HG03575 (cell line): Measurements from ENCODE around the gene TMEM132C.

Source experiments
- ATAC-seq: cut with Tn5 transposase; IDR thresholded peaks from one replicate; pipeline ENCODE4 v1.9.1; 2021; ENCODE audit not compliant: unreplicated experiment, insufficient number of reproducible peaks, low FRiP score; ENCODE audit errors: extremely low read depth

TMEM132C gene

DNA sequence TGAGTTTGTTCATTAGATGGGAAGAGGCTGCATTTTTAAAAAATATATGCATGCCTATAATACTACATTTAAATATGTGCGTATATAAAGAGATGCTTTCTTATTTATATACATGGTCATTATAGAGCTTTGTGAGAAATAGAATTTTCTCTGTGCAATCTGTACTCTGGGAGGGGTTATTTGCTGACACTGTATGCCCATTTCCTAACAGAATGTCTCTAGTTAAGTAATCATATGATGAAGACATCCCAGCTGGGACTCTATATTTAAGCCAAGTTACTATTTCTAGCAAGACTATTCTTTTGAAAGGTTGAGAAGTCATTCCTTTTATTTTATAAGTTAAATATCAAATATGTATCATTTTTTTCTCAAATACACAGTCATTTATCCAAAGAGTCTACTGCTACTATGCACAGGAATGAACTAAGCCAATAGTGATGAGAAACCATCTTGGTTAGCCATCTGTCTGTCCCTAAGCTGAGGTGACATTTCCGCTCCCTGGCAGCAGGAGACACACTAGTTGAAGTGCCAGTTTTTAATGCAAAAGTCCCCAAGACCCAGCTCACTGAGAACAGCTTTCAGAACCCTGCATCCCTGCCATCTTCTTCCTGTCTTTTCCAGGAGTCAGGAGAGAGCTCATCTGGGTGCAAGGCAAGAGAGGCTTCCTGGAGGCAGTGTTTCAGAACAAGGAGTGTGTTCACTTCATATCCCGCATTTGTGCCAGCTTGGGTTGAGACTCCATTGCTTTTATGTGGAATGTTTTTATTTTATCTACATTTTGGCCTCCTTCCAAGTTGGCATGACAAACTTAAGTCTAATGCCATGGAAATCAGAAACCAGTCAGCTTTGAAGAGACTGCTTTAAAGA lies 69.5 kb downstream of the TMEM132C start:
- no peak for ATAC-seq

DNA sequence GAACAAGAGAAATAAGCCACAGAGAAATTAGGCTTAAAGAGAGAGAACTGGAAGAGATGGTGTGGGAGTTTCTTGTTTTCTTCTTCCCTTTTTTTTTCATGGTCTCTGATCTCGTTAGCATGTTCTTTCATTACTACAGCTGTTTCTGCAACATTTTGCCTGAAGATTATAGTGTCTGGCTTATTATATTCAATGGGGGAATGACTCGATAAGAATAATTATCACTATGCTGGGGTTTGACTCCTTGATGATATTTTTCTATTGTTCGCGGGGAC lies 70.0 kb downstream of the TMEM132C start:
- ATAC-seq: no peak

DNA sequence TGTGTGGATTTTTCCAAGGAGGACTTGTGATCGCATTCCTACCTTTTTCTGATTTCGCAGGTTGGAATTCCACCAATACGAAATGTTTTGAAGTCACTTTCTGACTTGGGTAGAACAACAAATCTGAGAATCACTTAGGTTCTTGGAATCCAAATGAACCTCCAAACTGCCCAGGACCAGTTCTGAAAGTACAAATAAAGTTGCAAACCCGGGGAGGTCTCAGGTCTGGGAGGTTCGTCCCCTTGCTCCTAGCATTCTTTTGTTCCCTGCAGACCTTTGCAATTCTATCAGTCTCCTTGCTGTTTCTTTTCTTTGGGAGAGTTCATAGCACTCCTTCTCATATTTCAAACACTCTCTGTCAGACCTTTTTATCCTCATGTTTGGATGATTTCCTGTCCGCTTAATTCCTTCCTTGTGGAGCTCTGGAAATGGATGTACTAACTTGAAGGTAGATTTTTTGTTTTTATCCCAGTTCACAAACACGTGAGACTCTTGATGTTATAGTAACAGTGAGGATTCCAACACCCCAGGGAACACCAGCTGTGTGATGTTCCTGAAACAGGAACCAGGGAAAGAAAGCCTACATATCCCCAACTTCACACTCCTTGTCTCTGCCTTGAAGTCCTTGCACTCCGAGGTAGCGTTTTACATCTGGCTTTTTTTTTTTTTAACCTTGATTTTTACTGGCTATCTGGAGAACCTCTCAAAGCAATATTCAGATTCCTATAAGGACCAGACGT lies 70.6 kb downstream of the TMEM132C start:
- no peak for ATAC-seq

DNA sequence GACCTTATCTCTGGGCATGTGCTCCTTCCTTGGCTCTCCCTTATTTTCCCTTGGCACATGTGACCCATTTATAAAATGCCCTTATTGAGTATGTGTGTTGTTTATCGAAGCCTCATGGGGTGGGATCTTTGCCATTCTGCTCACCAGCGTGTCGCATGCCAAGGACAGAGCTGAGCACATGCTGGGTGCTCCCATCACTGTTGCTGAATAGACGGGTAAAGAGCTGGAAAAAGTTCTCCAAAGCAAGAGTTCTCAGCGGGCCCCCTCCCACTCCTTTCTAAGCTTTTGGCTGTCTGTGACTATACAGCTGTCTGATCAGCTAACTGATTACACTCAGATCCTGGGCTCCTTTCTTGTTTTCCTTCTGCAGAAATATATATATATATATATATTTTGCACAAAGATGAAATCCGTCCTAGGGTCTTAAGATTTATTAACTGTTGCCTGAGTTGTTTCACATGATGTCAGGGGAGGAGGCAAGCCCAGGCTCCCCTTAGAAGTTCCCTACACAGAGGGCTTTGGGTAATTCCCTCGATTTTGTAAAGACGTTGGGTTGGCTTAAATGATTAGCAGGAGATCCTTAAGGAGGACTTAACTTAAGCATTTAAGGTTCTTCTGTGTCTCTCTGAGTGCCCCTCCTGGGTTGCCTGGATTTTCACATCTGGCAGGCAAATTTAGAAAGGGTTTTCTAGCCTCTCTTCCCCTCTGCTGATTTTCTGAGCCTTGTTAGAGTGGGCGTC lies 71.6 kb downstream of the TMEM132C start:
- ATAC-seq: no peak

DNA sequence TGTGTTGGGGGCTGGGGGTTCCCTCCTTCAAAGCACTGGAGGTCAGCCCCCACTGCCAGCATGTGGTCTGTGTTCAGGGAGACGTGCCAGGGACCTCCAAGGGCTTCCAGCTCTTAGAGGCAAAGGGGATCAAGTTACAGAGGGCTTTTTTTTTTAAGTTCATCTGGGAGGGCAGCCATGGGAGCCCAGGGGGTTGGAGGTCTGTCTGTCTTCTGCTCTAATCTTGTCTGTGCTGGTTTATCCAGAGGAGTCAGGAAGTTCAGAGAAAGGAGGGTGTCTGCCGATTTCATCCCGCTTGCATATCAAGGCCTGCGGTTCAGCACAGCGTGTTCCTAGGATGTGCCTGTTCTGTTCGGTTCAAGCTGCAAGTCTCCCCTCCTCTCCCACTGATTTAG lies 72.2 kb downstream of the TMEM132C start:
- ATAC-seq: no peak

DNA sequence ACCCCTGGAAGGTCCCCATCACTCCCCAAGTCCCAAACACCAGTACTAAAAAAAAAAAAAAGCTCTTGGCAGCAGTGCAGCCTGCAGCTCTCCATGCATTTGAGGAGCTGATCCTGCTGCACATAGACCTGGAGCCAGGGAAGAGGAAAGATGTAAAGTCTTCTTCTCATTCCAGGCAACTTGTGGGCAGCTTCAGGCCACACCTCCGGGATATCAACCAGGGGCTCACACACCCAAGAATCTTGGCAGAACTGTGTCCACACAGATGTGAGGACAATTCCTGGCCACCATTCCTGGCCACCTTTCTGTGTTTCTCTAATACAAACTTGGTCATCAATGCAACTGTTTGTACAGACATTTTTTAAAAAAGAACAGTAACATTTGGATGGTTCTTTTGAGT lies 72.7 kb downstream of the TMEM132C start:
- no peak for ATAC-seq

DNA sequence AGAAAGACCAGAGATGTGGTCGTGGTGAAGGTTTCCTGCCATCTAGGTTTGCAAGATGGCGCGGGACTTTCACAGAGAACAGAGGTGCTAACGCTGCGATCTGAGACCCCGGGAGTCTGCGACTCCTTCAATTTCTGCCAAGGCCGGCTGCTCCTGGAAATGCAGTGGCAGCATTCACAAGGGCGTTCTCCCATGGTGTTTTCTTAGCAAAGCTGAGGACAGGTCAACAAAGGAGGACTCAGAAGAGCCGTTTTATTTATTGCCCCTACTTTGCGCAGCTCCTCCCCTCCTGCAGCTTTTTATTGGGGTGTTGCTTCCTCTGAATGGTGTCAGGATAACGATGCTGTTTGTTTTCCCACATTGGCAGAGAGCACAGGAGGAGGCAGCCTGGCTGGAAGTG lies 86.3 kb downstream of the TMEM132C start:
- ATAC-seq: no peak

DNA sequence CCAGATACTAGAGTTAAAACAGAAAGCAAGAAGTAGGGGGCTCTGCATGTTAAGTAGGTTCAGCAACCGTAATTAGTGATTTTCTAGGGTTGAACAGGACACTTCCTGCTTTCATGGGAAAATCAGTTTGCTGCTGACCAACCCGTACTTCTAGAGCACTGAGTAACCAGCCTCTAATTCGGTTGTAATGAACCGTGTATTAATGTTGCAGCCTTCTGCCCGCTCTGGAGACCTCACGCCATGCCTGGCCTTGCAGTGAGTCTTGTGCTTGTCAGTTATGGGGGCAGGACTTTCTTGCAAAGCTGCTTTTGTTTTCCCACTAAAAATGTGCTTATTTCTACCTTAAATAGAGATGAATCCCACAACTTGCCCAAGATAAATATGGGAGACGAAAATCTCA lies 89.6 kb downstream of the TMEM132C start:
- no peak for ATAC-seq

DNA sequence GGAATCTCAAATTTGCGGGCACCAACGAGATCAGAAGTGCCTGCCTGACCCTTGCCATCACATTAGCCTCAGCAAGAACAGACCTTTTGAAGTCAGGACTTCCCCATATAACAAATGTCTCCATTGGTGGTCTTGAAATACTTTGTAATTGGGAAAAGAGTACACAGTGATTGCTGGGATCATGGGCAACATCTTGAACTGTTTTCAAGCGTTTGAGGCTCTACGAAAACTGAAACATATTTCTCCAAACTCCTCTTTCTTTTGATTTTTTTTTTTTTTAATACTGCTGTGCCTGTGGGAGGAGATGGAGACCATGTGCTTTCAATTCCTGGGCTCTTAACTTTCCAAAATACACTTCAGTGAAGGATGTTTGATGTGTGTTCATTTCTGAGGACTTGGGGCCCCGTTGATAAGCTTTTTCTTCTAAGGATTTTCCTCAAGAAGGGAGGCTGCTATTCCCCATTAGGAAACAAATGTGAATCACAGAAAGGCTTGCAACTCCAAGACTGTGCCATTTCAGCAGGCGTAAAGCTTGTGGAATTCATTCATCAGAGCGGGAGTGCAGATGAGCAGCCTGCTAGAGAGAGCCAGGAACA lies 94.5 kb downstream of the TMEM132C start:
- no peak for ATAC-seq

DNA sequence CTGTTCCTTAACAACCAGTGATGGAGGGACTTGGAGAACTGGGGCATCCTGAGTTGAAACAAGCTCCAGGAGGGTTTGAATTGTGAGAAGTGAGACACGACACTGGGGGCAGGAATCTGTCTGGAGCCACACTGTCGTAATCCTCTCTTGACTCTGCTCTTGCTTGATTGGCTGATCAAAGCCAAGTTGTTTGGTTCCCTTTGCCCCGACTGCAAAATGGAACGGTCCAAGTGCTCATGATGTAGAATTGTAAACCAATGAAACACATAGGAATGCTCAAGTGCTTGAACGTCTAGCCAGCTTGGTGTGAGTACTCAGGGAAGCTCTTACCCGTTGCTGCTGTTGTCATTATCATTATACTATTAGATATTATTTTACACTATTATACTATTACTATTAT lies 98.1 kb downstream of the TMEM132C start:
- no peak for ATAC-seq

DNA sequence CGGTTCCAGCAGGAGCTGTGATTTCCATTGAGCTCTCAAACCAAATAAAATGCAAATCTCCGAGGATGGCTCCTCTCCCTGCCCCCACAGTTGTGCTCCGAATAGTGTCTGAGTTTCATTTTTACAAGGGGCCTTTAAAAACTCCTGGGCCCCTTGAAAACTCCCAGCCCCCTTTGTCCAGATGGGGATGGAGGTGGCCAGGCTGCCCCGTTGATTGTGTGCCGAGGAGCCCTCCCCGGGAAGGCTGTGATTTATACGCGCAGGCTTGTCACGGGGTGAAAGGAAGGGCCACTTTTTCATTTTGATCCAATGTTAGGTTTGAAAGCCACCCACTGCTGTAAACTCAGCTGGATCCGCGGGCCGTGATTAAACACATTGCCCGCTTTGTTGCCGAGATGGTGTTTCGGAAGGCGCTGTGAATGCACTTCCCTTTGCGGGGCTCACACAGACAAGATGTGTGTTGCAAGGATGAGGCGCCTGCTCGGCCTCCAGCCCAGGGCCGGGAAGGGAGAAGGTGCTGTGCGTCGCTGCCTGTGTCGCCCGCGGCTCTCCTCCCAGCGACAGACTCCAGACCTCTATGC lies 98.8 kb downstream of the TMEM132C start:
- ATAC-seq: no peak

DNA sequence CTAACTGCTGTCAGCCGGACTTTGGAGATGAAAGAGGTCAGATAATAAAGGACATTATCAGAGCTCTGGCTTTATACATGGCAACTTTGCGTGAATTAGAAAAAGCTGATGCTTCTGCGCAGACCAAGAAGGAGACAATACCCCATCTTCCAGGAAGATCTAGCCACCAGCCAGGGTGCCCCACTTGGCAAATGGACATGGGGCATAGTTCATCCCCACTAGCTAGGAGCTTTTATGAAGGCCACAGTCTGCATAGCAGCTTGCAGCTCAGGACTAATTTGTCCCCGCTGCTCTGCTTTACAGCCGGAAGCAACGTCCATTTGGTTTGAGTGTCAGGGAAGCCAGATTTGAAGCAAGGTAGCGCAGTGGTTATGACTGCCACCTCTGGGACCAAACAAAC lies 101.0 kb downstream of the TMEM132C start:
- ATAC-seq: no peak

DNA sequence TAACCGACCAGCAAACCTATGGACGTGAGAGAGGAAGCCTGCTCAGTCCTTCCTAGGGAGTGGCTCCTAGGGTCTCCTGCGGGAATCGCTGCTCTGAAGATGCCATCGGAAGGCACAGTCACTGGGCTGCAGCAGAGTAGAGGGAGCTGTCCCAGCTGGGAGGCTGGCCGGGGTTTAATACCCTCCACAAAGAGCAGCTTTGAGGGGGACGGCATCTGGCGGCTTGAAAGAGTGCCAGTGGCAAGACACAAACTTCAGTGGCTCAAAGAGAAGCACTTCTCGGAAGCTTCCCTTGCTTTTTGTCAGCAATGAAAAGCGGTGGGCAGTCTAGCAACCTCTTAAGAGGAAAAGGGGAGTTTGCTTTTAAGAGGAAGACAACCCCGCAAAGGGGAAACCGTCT lies 114.6 kb downstream of the TMEM132C start:
- ATAC-seq: no peak

DNA sequence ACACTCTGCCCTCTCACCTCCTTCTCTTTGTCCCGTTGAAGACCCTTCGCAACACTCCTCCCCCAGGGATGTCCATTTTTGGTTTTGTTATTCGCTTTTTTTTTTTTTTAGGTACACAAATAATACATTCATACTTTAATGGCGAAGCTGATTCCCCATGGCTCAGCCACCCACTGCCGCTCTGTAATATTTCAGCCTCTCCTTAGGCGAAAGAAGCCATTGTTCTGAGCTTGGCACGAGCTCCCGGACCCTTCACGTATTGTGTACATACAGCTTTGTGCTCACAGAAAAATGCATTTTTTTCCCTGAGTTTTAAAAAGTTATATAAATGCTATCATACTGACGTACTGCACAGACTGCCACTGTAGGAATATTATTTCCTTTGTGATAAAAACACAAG lies 115.0 kb downstream of the TMEM132C start:
- ATAC-seq: no peak

DNA sequence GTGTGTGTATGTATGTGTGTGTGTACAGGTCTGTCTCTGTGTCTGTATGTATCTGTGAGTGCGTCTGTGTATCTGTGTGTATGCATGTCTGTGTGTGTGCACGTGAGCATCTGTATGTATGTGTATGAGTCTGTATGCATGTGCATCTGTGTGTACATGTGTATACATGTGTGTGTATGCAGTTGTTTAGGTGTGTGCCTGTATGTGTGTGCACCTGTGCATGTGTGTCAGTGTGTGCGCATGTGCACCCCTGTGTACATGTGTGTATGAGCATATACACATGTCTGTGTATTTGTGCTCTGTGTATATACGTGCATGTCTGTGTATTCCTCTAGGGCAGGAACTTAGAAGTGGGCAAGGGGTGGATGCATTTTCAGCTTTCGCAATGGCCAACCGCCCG lies 116.0 kb downstream of the TMEM132C start:
- no peak for ATAC-seq

DNA sequence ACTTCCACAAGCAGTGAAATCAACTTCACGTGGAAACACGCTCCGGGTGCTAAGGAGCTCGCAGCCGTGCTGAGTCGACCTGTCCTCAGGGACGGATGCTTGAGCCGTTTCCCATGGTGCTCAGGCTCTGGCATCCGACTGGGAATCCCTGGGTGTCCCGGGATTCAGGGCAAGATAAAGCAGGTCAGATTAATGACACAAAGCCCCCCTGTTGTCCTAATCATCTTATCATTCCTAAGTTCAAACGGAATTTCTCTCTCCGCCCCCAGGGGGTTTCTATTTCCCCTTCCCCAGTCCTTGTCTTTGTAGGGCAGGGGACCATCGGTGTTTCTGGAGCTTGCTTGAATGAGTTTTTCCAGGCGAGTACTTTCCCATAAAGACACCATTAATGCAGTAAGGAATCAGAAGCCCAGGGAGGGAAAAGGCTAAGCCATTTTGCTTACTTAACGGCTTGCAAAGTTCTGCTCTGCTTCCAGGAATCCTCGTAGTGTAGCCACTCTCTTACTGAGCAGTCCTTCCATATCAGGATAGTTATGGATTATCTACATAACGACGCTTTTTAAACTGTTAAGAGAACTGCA lies 116.5 kb downstream of the TMEM132C start:
- ATAC-seq: no peak

DNA sequence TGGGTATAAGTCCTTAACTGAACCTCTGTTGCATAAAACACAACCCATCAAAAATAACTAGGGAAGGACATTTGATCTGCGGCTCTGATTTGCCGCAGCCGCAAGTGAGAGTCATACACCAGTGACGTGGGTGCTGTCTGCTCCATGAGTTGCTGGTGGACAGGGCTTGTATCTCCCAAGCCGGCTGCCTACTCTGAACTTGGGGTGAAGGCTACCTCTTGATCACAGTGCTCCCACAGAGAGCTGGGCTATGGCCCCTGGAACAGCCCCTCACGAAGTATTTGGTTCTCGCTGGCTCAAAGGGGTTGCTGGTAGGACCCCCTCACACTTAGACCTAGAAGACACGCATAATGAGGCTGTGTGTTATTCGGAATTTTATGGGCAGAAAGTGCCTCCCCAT lies 118.8 kb downstream of the TMEM132C start:
- no peak for ATAC-seq

DNA sequence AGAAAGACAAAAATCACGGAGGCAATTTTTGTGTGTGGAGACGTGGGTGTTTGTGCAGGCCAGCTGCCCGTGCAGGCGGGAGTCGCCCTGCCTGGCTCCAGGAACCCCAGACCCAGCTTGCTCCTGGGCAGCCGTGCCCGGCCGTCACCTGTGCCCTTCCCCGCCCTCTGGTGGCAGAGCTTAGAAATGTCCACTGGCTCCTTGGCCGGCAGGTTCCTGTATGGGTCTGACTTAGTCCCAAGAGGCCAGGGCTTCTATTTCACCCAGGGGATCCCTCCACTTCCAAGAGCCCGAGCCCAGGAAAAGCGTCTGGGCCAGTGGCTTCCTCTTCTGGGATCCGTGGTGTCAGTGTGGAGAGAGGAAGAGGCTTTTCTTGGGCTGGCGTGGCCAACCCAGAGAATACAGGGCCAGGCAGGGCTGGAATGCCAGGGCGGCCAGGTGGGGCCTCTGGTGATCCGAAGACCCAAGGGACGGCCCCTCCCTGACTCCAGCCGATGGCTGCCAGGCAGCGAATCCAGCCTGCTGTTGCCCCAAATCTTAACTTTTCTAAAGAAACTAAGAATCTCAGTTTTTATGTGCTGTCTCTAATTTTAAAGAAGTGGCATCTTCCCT lies 120.9 kb downstream of the TMEM132C start:
- no peak for ATAC-seq
